Stimulated activated CD8-positive, alpha-beta memory T cell treated with anti-CD3 and anti-CD28 coated beads, Interleukin-15, amount 100 ng/mL, for 1 hour (primary cell): ENCODE results near the gene HES7.
A peak's percentile ranks its signal among the peaks of the same experiment; 100 is the strongest.
"Not testable (repeated sequence)": the region's sequence is repeated elsewhere in the genome, so short reads cannot be mapped to it uniquely, and the experiment has no call there.

Experiments used
- DNase-seq: peaks from one replicate; pipeline ENCODE4 v3.0.0-alpha.2; 2020; ENCODE audit warnings: low read depth

The HES7 gene

GRCh38 chr17:8123695-8124349 lies at the start of gene HES7:
Gene HES7 (minus strand): TSS chr17:8124106. CDS start chr17:8124084, 22 bp downstream.
- no peak for DNase-seq

GRCh38 chr17:8173056-8173870 lies 49.4 kb upstream of the HES7 start:
- DNase-seq = no peak

- DNase-seq = not testable (repeated sequence)
These were observed 46.3 kb upstream of the HES7 start for GRCh38 chr17:8170186-8170585.

DNA sequence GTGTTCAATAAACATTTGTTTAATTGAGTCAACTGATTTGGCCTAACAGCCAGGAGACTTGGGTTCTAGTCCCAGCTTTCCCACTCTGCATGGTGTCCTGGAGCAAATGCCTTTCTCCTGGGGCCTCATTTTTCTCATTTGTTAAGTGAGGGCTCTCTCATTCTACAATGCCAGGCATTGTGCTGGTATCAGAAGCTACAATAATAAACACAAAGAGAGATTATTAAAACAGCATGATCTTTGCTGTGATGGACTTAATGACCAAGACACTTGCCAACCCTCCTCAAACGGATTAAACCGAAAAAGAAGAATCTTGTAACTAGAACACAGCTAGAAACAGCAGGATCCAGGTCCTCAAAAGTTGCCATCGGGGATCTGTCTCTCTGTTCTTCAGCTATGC lies 43.6 kb upstream of the HES7 start:
- DNase-seq = no peak

DNA sequence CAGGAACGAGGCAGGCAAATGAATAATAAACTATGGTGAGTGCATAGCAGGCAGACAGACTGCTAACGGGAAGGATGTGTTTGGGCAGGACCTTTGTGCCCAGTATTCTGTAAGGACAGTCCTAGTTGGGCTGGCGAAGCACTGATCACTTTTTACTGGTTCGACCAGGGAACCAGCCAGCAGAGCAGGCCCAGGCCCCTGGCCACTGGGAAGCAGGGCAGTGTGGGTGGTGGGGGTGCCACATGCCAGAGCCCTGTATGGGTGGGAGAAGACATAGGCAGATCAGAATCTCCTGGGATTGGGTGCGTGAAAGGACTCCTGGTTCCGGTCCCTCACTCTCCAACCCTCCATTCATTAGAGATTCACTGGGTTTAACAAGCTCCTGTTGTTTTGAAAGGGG lies 42.8 kb upstream of the HES7 start:
- DNase-seq = no peak

DNA sequence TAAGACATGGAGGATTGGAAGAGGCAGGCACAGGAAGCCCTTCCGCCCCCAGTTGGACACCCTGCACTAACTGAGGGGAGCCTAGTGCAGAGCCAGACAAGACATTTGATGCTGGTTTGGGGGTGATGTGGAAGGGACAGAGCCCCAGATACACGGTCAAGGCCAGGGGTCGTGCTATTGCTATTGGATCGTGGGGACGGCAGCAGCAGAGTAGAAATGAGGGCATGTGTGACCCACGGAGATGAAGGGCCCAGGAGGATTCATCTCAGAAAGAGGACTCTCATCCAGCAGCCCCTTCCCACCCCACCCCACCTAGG lies 40.9 kb upstream of the HES7 start:
- no peak for DNase-seq

DNA sequence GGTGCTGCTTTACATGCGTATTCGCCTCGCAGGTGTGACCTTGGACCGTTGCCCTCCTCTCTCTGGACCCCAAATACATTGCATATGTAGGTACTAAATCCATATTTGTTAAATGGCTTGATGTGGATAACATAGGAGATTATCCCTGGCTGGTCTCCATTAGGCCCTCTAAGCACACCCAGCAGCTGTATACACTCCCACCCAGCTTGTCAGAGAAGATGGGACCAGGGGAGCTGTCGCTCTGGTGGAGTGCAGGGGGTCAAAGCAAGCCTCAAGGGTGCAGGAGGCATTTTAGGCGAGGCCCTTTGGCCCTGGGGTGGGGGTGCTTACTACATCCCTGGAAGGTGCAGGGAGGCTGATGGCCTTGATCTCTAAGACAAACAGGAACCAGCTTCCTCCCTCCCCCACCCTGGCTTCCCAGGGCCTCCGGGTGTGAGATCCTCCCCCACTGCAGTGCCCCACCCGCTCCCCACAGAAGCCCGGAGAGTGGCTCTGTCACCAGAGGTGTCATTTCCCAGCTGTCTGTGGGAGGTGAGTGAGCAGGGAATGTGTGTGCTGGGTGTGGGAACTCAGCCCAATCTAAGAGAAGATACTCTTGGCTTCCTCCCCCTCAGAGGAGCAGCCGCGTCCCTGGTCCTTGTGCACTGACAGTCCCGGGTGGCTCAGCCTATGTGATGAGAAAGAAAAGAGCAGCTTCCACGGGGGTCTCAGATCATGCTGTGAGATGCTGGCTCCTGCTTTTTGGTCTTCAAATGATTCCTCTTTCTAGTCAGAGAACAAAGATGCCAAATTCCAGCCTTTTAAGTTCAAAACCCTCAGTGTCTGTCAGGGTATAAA lies 40.3 kb upstream of the HES7 start:
- DNase-seq = no peak

GRCh38 chr17:8162997-8163977 lies 39.4 kb upstream of the HES7 start:
- no peak for DNase-seq

GRCh38 chr17:8162233-8162996 lies 38.5 kb upstream of the HES7 start, which contains the start of gene VAMP2:
Gene VAMP2 (minus strand): TSS chr17:8162948. CDS start chr17:8162879, 69 bp downstream.
- DNase-seq = peak; percentile 62

GRCh38 chr17:8161289-8162232 lies 37.7 kb upstream of the HES7 start:
- no peak for DNase-seq

GRCh38 chr17:8160741-8161221 lies 36.9 kb upstream of the HES7 start:
- DNase-seq = no peak

- DNase-seq = no peak
These were observed 36.3 kb upstream of the HES7 start for GRCh38 chr17:8160224-8160577.

DNA sequence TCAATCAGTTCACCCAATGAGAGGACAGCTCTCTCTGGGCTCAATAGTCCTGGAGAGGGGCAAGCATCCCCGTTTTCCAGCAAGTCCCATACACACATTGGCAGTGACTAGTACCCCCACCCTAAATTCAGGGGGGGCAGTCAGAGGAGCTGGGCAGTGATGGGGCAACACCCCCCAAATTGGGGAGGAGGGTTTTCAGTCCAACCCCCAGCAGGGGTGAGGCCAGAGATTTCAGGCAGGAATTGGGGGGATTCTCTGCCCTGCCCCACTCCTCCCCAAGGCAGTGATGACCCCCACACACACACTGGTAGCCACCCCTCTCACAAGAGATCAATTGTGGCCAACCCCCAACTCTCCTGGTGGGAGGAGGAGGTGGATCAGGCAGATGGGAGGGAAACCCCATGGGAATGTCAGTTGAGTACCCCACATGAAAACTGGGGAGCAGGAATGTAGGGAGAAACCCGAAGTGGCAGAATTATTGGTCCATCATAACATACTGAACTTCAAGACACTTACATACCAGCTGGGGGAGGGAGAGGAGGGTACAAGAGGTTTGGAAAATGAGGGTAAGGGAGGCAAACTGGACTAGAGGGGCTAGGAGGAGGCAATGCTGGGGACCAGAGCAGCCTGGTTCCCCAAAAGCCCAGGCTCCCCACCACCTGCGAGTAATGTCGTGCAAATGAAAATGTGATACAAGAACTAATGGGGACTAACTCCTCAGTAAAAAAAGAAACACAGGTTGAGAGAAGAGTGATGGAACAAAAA lies 35.7 kb upstream of the HES7 start:
- DNase-seq = no peak

- no peak for DNase-seq
These were observed 35.1 kb upstream of the HES7 start for GRCh38 chr17:8159032-8159400.

DNA sequence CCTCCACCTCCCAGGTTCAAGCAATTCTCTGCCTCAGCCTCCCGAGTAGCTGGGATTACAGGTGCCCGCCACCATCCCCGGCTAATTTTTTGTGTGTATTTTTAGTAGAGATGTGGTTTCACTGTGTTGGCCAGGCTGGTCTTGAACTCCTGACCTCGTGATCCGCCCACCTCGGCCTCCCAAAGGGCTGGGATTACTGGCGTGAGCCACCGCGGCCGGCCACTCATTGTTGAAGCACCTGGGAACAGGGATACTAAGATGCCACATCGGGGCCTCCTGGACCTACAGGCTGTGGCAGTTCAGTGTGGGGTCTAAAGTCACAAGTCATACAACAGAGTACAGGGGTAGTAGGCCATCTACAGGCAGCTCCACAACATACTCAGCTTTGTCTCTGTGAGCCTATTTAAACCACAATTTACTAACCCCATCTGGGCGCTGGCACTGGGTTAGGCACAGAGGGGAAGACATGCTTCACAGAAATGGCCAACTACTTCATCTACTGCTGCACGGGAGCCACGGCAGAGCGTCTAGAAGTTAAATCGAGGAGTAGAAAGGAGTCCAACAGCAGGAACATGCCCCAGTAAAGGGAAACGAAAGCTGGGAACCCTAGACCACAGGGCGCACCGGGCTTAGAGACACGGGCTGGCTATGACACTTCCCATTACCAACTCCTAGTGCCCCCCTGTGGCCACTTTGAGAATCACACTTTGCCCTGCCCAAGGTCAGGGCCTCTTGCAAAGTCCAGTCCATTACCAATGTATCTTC lies 34.5 kb upstream of the HES7 start:
- peak; percentile 84 for DNase-seq

GRCh38 chr17:8156246-8156992 lies 32.5 kb upstream of the HES7 start:
- DNase-seq = peak; percentile 99

- DNase-seq = no peak
These were observed 32.0 kb upstream of the HES7 start for GRCh38 chr17:8155996-8156245.
